GM12875 (cell line): Measurements from ENCODE around the gene SHISA6.

ENCODE experiments used
- H3K4me3 ChIP-seq: one replicate; pipeline ENCODE4 v1.5.1; 2011; ENCODE audit warnings: low read depth, low read length, control low read depth
- CTCF ChIP-seq: IDR thresholded peaks from 2 replicates; pipeline ENCODE4 v1.5.1; 2011; ENCODE audit warnings: low read depth, mild to moderate bottlenecking, control low read depth, inconsistent platforms, low read length, moderate library complexity, borderline replicate concordance; ENCODE audit not compliant: insufficient read depth

SHISA6 gene

DNA sequence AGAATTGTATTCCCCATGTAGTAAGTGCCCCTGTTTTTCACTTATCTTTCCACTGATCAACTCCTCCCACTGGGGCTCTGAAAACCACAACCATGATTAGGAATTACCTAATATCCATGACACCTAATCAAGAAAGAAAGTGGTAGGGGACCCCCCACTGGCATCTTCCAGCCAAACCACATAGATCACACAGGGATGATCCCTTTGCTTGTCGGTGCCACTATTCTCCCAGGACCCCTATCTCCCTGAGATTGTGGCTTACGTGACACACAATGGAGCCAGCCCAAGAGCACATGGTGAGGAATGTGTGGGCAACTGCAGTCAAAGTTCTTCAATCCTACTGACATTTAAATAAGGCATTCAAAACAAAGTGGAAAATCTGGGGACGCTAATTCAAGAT, 339.7 kb downstream of the SHISA6 start:
- H3K4me3 ChIP-seq = no peak overlapping the region
- TF ChIP-seq CTCF = no peak

DNA sequence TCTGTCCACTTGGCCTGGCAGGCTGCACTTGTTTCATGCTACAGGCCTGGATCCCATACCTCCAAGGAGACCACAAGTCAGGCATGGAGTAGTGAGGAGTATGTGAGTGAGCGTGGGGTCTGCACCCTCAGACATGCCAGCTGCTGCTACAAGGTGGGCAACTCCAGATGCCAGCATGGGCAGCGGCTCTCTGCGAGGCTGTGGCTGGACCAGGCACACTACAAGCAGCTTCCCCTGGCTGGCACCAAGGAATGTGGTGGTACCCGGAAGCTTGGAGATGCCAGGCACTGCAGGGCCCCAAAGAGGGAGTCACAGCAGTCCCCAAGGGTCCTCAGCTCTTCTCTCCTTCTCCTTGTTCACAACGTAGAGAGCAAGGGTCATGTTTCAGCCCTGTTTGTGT, 341.2 kb downstream of the SHISA6 start:
- TF ChIP-seq CTCF = no peak
- no peak overlapping the region for H3K4me3 ChIP-seq

- TF ChIP-seq CTCF = no peak
- H3K4me3 ChIP-seq = no peak overlapping the region
Measured at GRCh38 chr17:11583306-11583992, 342.4 kb downstream of the SHISA6 start.

DNA sequence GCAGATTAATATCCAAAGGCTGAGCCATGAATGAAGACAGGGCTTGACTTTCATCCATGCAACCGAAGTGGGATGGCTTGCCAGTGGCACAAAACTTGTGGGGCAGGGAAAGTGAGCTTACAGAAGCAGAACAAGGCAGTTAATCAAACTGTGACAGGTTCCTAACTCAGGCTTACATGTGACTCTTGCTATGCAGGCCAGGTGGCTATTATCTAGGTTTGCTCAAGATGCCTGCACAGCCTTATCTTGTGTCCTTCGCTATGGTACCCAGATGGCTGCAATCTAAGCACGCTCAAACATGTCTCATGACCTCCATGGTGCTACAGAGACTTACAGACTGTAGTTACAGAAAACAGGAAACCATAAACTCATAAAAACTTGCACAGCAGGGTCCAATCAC, 348.7 kb downstream of the SHISA6 start:
- H3K4me3 ChIP-seq = no peak overlapping the region
- no peak for TF ChIP-seq CTCF

DNA sequence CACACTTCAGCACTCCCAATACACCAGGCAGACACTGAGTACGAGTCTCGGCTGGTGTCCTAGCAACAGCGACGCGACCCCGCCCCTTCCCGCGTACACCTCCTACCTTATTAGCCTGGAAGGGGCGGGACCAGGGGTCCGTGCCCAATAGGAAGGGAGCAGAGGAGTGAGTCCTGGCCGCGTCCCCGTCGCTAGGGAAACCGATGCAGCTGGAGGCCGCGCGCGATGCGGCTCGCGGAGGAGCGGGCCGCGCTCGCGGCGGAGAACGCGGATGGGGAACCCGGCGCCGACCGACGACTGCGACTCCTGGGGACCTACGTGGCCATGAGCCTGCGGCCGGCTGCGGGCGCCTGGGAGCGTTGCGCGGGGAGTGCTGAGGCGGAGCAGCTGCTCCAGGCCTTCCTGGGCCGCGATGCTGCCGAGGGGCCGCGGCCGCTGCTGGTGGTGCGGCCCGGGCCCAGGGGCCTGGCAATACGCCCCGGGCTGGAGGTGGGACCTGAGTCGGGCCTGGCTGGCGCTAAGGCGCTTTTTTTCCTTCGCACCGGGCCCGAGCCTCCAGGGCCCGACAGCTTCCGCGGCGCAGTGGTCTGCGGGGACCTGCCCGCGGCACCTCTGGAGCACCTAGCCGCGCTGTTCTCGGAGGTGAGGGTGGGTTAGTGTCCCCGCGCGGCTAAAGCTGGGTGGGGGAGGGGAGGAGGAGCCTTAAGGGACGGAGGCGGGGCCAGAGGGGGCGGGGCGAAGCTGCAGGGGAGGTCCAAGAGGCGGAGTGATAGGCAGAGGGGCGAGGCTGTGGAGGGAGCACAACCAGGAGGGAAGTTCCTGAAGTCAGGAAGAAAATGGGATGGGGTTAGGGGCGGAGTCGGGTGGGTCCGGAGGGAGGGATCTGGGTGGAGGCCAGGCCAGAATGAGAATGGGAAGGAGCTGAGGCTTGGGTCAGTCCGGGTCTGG, 357.5 kb downstream of the SHISA6 start, which contains the start of gene DNAH9:
DNAH9 (plus strand) TSS at position 197 of the 948 bp plus-strand sequence; CDS start at position 226, 29 bp downstream.
- no peak within 1 kb of the TSS for H3K4me3 ChIP-seq
- no peak for TF ChIP-seq CTCF

- no peak overlapping the region for H3K4me3 ChIP-seq
- no peak for TF ChIP-seq CTCF
Measured at GRCh38 chr17:11601661-11602060, 360.6 kb downstream of the SHISA6 start.
